Measurements from ENCODE around the gene HSBP1. TPM values are rescaled to one million over a fixed set of nuclear protein-coding genes. Genes with fewer than 3 reads are reported as not detected.

HSBP1 gene
- total RNA-seq, 1 experiment from 2014 or later, result 83.5 TPM

- DNase-seq (ENCODE audit: extremely low read depth, low read depth), result peak; percentile 53
Observed at GRCh38 chr16:83835586-83836566, 28.1 kb downstream of the HSBP1 start.

DNA sequence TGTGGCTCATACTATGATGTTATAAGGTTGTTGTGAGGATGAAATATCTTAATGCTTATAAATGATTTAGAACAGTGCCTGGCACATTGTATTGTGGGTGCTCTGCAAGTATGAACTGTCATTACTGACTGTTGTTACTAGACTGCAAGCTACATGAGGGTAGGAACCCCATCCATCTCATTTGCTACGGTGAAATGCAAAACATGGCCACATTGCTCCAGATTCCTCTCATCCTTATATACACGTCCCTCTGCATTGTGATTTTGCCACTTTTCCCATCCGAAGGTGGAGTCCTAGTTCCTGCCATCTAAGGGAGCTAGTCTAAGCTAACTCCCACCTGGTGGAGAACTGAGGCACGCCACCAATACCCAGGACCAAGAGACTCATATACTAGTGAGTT lies 29.8 kb downstream of the HSBP1 start:
- DNase-seq (ENCODE audit: extremely low read depth, low read depth), result no peak

- no peak for DNase-seq (ENCODE audit: extremely low read depth, low read depth)
Observed at GRCh38 chr16:83838151-83838550, 30.4 kb downstream of the HSBP1 start.

DNA sequence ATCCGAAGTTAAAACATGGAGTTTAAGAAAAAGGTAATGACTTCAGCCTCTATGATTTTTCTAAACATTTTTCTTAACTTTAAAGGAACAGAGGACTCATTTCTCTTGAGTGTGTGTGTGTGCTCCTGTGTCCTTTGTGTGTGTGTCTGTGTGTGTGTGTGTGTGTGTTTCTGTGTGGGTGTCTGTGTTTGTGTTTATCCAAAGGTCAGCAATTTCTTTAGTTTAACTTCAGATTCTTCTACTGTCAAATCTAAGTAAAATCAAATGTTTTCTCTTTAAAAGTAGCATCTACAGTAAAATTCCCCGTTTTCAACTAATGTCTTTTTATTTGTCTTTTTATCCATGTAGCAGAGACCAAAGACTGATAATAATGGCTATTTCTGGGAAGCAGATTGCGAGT lies 31.8 kb downstream of the HSBP1 start:
- no peak for DNase-seq (ENCODE audit: extremely low read depth, low read depth)

DNA sequence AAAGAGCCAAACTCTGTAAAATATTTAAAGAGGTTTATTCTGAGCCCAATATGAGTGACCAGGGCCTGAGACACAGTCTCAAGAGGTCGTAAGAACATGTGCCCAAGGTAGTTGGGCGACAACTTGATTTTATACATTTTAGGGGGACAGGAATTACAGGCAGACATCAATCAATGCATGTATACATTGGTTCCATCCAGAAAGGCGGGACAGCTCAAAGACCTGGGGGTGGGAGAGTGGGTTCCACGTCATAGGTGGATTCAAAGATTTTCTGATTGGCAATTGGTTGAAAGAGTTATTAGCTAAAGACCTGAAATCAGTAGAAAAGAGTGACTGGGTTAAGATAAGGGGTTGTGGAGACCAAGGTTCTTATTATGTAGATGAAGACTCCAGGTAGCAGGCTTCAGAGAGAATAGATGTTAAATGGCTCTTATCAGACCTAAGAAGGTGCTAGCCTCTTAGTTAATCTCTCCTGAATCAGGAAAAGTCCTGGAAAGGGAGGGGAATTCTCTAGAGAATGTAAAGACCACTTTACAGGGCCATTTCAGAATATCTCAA lies 32.4 kb downstream of the HSBP1 start:
- DNase-seq (ENCODE audit: extremely low read depth, low read depth), result no peak

DNA sequence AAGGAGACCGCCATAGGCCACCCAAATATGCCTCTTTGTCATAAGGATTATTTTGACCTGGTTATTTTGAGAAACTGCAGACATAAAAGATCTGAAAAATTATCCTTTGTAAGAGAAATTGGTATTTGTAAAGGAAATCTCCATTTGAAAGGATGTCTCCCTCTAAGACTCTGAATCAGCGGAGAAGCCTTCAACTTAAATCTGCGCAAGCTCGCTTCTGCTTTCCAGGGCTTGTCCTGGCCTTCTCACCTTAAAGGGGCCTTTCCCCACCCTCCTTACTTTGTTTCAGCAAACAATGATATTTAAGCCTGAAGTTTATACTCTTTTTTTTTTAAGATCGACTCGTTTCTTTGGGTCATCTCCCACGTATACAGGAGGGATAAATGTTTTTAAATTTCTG lies 34.5 kb downstream of the HSBP1 start:
- DNase-seq (ENCODE audit: extremely low read depth, low read depth), result no peak

DNA sequence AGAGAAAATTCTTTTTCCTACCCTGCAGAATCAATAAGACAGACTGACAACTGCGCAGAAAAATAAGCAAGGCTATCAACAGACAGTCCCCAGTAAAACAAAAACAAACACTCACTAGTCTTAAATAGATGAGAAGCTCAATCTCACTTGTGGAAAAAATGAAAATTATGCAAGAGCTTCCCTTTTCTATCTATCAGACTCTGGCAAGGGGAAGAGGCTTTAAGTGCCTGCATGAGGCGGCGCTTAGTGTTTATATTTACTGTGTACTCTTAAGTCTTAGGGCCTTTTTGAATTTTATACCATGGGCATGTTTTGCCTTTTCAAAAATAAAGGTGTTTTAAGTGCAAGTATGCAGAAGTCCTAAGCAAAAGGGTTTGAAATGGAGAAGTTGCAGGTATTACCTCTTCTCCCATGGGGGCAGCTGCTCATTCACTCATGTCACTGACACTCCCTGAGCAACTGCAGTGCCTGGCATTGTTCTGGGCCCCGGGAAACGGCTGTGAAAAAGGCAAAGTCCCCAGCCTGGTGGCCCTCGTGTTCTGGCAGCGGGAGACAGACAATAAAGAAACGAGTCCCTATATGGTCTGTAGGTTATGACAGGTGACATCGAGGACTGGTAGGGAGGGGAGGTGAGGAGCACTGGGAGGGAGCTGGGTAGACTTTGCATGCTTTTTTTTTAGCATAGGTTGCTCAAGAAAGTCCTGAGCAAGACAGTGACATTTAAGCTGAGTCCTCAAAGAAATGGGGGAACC lies 35.2 kb downstream of the HSBP1 start:
- DNase-seq (ENCODE audit: extremely low read depth, low read depth), result no peak

- no peak for DNase-seq (ENCODE audit: extremely low read depth, low read depth)
Observed at GRCh38 chr16:83843657-83844056, 35.9 kb downstream of the HSBP1 start.

- no peak for DNase-seq (ENCODE audit: extremely low read depth, low read depth)
Observed at GRCh38 chr16:83845263-83845662, 37.5 kb downstream of the HSBP1 start.

DNA sequence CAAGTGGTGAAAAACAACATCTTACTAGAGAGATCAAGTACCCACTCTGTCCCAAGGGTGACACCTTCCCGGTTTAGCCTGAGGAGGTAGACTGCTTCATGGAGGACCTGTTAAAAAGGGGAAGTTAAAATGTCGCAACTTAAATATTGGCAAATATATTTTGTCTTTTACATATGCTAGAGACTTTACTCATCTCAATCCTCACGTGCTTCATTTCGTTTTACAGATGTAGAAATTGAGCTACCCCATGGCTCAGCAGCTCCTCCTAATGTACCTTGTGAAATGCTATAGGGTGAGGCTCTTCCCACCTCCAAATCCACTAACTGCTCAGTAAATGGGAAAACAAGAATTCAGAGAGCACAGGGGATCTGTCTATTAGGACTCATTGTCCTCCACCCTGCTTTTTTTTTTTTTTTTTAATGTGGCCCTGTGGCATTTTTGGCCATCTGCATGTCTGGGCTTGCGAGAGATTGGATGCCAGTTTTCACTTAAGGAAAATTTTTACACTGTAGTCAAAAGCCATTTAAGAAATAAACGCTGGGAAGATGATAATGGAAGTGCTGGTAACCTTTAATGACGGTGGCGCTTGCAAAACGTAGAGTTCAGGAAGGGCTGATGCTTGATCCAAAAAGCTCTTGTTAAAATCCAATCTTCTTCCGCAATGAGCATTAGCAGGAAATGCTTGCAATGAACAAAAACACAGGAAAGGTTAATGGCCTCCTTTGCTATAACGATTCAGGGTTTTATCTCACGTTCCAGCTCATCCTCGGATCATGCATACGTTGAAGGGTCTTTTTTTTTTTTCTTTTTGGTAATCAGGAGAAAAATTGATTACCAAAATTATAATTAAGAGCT lies 39.8 kb downstream of the HSBP1 start:
- no peak for DNase-seq (ENCODE audit: extremely low read depth, low read depth)

- DNase-seq (ENCODE audit: extremely low read depth, low read depth), result no peak
Observed at GRCh38 chr16:83849421-83849820, 41.6 kb downstream of the HSBP1 start.

- no peak for DNase-seq (ENCODE audit: extremely low read depth, low read depth)
Observed at GRCh38 chr16:83850947-83851346, 43.2 kb downstream of the HSBP1 start.

DNA sequence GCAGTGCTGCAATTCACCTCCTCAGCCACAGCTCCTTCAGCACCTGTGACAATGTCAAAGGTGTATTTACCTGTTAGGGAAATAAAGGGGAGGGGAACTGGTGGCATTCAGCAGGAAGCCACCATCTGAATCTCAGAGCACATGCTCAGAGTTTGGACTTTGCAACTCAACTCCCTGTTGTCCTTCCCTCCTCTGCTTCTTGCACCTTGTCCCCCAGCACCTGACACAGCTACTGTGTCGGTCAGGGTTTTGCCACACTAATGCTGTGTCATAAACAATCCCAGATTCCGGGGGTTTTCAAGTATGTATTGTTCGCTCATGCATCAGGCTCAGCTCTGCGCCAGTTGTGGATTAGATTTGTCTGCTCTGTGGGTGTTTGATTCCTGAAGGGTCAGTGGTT lies 43.7 kb downstream of the HSBP1 start:
- DNase-seq (ENCODE audit: extremely low read depth, low read depth), result no peak

- no peak for DNase-seq (ENCODE audit: extremely low read depth, low read depth)
Observed at GRCh38 chr16:83852774-83853173, 45.0 kb downstream of the HSBP1 start.

DNA sequence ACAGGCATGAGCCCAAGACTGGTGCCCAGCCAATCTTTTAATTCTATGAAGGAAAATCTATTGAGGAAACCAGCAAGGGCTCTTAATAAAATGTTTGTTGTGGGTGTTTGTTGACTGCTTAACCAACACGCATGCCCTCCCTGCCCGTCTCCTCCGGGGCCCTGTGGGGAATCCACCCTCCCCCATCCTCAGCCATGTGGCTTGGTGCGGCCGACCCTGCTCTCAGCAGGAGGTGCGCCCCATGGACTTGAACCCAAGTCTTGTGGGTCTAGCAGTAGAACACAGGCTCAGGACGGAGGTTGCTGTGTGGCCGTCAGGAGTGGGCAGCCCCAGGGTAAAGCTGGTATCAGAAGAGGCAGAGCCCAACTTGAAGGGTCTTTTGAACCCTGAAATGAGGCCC lies 46.1 kb downstream of the HSBP1 start:
- DNase-seq (ENCODE audit: extremely low read depth, low read depth), result no peak

GRCh38 chr16:83854420-83854819 lies 46.6 kb downstream of the HSBP1 start:
- no peak for DNase-seq (ENCODE audit: extremely low read depth, low read depth)

DNA sequence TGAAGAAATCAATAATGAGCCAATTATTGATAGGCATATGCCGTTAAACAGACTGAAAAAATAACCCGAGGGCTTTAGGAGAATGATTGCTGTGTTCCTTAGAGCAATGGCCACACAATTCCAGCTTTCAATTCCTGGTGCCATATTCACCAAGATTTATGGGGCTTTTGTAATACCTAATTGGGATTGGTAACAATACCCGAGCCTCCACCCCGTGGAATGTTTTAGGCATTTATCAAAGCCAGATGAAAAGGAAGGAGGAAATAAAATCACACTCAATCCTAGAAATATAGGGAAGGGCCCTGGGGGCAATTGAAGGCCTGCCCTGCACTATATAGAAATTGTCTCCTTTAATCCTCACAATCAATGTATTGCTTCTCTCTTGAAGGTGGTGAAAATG lies 49.0 kb downstream of the HSBP1 start:
- no peak for DNase-seq (ENCODE audit: extremely low read depth, low read depth)

- DNase-seq (ENCODE audit: extremely low read depth, low read depth), result no peak
Observed at GRCh38 chr16:83859265-83859664, 51.5 kb downstream of the HSBP1 start.

GRCh38 chr16:83862661-83863060 lies 54.9 kb downstream of the HSBP1 start:
- DNase-seq (ENCODE audit: extremely low read depth, low read depth), result no peak

GRCh38 chr16:83863682-83864081 lies 55.9 kb downstream of the HSBP1 start:
- DNase-seq (ENCODE audit: extremely low read depth, low read depth), result no peak

Measured in NCI-H460 (cell line).